ENCODE results near the gene TMEM238L. TPM values are rescaled to one million over a fixed set of nuclear protein-coding genes. Genes with fewer than 3 reads are reported as not detected.

The TMEM238L gene
- total RNA-seq, 1 donor from 2014 or later: not detected

- TF ChIP-seq, protein P1, sequence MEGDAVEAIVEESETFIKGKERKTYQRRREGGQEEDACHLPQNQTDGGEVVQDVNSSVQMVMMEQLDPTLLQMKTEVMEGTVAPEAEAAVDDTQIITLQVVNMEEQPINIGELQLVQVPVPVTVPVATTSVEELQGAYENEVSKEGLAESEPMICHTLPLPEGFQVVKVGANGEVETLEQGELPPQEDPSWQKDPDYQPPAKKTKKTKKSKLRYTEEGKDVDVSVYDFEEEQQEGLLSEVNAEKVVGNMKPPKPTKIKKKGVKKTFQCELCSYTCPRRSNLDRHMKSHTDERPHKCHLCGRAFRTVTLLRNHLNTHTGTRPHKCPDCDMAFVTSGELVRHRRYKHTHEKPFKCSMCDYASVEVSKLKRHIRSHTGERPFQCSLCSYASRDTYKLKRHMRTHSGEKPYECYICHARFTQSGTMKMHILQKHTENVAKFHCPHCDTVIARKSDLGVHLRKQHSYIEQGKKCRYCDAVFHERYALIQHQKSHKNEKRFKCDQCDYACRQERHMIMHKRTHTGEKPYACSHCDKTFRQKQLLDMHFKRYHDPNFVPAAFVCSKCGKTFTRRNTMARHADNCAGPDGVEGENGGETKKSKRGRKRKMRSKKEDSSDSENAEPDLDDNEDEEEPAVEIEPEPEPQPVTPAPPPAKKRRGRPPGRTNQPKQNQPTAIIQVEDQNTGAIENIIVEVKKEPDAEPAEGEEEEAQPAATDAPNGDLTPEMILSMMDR (conservative IDR thresholded peaks at IDR 0.05; ENCODE audit: low read depth, low read length): no peak
- no peak within 1 kb of the TSS for H3K4me3 ChIP-seq (ENCODE audit: low read depth, low read length)
- no peak for DNase-seq (ENCODE audit: low read depth)
These were observed 34.0 kb upstream of the TMEM238L start, which contains the start of gene PIRT for GRCh38 chr17:10837921-10838320. TSS of gene PIRT (minus strand) at chr17:10838087. CDS start at chr17:10825645, 12,442 bp downstream.

- no peak overlapping the region for H3K4me3 ChIP-seq (ENCODE audit: low read depth, low read length)
- DNase-seq (ENCODE audit: low read depth): no peak
- TF ChIP-seq, protein P1 (conservative IDR thresholded peaks at IDR 0.05; ENCODE audit: low read depth, low read length): no peak
These were observed 33.2 kb upstream of the TMEM238L start for GRCh38 chr17:10836966-10837590.

DNA sequence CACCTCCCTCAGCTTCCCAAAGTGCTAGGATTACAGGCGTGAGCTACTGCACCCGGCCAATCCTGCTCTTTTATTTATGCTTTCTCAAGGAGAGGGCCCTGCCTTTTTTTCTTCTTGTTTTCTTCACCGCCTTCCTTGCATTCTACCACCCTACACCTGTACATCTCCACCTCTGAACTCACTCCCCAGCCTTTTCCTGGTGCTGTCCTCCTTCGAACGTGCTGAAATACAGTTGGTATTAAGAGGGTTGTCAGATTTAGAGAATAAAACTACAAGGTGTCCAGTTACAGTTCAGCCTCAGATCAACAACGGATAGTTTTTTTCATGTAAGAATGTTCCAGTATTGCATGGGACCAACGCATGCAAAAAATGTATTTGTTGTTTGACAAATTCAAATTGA lies 32.2 kb upstream of the TMEM238L start:
- no peak for DNase-seq (ENCODE audit: low read depth)
- TF ChIP-seq, protein P1 (conservative IDR thresholded peaks at IDR 0.05; ENCODE audit: low read depth, low read length): no peak
- no peak overlapping the region for H3K4me3 ChIP-seq (ENCODE audit: low read depth, low read length)

GRCh38 chr17:10831696-10832095 lies 27.8 kb upstream of the TMEM238L start:
- DNase-seq (ENCODE audit: low read depth): no peak
- H3K4me3 ChIP-seq (ENCODE audit: low read depth, low read length): no peak overlapping the region
- TF ChIP-seq, protein P1 (conservative IDR thresholded peaks at IDR 0.05; ENCODE audit: low read depth, low read length): no peak

DNA sequence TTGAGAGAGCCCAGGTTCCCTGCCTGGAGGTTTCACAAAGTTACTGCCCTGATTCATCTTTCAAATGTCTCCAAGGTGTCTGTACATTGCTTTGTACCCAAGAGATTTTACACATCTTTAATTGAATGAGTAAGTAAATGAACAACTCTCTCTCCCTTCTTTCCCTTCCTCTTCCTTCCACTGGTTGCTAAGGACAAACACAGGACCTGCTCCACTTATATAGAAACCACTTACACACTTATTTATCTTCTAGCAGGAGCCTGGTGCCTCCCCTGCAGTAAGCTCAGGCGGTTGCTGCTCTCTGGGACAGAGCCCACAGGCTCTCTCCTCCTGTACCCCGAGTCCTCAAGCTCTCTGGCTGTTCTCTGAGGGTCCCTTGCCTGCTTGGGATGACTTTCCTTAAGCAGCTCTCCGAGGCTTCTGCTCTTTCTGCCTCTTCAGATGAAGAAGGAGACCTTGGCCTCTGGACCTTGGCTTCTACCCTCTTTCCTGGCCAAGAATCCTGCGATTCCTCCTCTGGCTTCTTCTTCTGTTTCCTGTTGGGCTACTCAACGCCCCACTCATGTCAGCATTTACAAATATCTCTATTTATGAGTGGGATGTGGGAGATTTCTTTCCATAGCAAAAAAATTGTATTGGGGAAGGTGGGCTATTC lies 24.1 kb upstream of the TMEM238L start:
- no peak for DNase-seq (ENCODE audit: low read depth)
- TF ChIP-seq, protein P1 (conservative IDR thresholded peaks at IDR 0.05; ENCODE audit: low read depth, low read length): no peak
- H3K4me3 ChIP-seq (ENCODE audit: low read depth, low read length): no peak overlapping the region

- no peak overlapping the region for H3K4me3 ChIP-seq (ENCODE audit: low read depth, low read length)
- TF ChIP-seq, protein P1 (conservative IDR thresholded peaks at IDR 0.05; ENCODE audit: low read depth, low read length): no peak
- no peak for DNase-seq (ENCODE audit: low read depth)
These were observed 21.0 kb upstream of the TMEM238L start for GRCh38 chr17:10824874-10825273.

GRCh38 chr17:10821770-10822169 lies 17.9 kb upstream of the TMEM238L start:
- TF ChIP-seq, protein P1 (conservative IDR thresholded peaks at IDR 0.05; ENCODE audit: low read depth, low read length): no peak
- H3K4me3 ChIP-seq (ENCODE audit: low read depth, low read length): no peak overlapping the region
- no peak for DNase-seq (ENCODE audit: low read depth)

Measured in epithelial cell of proximal tubule (primary cell).